K562 (cell line): ENCODE results near the gene RUNX1. TPM values are rescaled to one million over a fixed set of nuclear protein-coding genes. Genes with fewer than 3 reads are reported as not detected.

Experiments used
- ATAC-seq: fragments of 200-7000 bp; cut with Tn5 transposase; 3 replicates; pipeline ENCODE4 v1.9.1; 2020; ENCODE audit warnings: moderate library complexity
- BruUV-seq: library from RNA; stranded (reverse); fragments of 400-500 nt; replicated peaks from 2 replicates; lab custom pipeline; 2021; lab: Mats Ljungman, UMichigan
- CTCF ChIA-PET: fragments of 300-600 bp; formaldehyde crosslinking; extraction: SDS; loops from one replicate; lab custom pipeline; 2021; ENCODE audit warnings: low intra/inter-chr PET ratio; lab: Yijun Ruan, JAX
- POLR2A ChIA-PET: fragments of 300-600, 350-650 bp; sonication (Branson Sonifier 250); formaldehyde crosslinking; extraction: SDS; loops from one replicate; lab custom pipeline; 2021; ENCODE audit warnings: antibody characterized with exemption, inconsistent platforms; lab: Yijun Ruan, JAX
- DNase-seq, 4 experiments: peaks; one replicate each; pipeline versions ENCODE4 v3.0.0 to v3.0.0-alpha.2; 2011 to 2018; ENCODE audit warnings: low spot score in 3 of 4, mixed read lengths in 3 of 4; ENCODE audit errors: extremely low read depth in 1 of 4
- FAIRE-seq: peaks from 2 replicates; lab custom pipeline; 2011; peaks lifted over from hg19 to GRCh38; lab: Jason Lieb, UNC
- H2AFZ ChIP-seq: 2 replicates; pipeline ENCODE4 v1.6.0; 2011; ENCODE audit warnings: low read depth, low read length, control low read depth, inconsistent platforms
- H3K27ac ChIP-seq: fragments of 200-600 bp; 3 replicates; pipeline ENCODE4 v1.8.0; 2011; ENCODE audit warnings: low read depth, mild to moderate bottlenecking, control low read depth, inconsistent platforms, low read length, moderate library complexity, mixed read lengths; ENCODE audit errors: extremely low read depth
- H3K27me3 ChIP-seq, 2 experiments: fragments of 300-600 bp in 1 of 2; 2 replicates in 1 of 2; 3 replicates in 1 of 2; pipeline versions ENCODE4 v1.6.0 to v1.8.0; 2011; ENCODE audit warnings: inconsistent platforms in 2 of 2, low read length in 2 of 2, mild to moderate bottlenecking in 1 of 2, mixed read lengths in 1 of 2, moderate library complexity in 1 of 2; ENCODE audit not compliant: control insufficient read depth in 2 of 2, insufficient read depth in 2 of 2
- H3K36me3 ChIP-seq: fragments of 300-600 bp; 3 replicates; pipeline ENCODE4 v1.8.0; 2011; ENCODE audit warnings: mild to moderate bottlenecking, low read length, inconsistent platforms; ENCODE audit not compliant: control insufficient read depth, insufficient read depth
- H3K4me1 ChIP-seq, 2 experiments: fragments of 200-600 bp in 1 of 2; replicated peaks in 1 of 2; 2 replicates in 1 of 2; 3 replicates in 1 of 2; pipeline versions ENCODE4 v1.5.1 to v1.8.0; 2011; ENCODE audit warnings: inconsistent platforms in 2 of 2, low read length in 2 of 2, mild to moderate bottlenecking in 1 of 2, mixed read lengths in 1 of 2, moderate library complexity in 1 of 2; ENCODE audit not compliant: control insufficient read depth in 2 of 2, insufficient read depth in 2 of 2
- H3K4me2 ChIP-seq: 2 replicates; pipeline ENCODE4 v1.6.1; 2011; ENCODE audit warnings: low read length, control low read depth, inconsistent platforms, mixed read lengths; ENCODE audit not compliant: insufficient read depth
- H3K4me3 ChIP-seq: fragments of 200-600 bp; sonication (generic), shearing (Covaris generic); 2 replicates; pipeline ENCODE4 v1.5.1; 2016; ENCODE audit warnings: control low read depth, inconsistent platforms
- H3K79me2 ChIP-seq: fragments of 200-600 bp; 3 replicates; pipeline ENCODE4 v1.8.0; 2011; ENCODE audit warnings: low read length, inconsistent platforms; ENCODE audit not compliant: control insufficient read depth, insufficient read depth
- H3K9ac ChIP-seq, 2 experiments: 2 replicates each; pipeline versions ENCODE4 v1.6.0 to v1.6.1; 2011; ENCODE audit warnings: low read depth in 2 of 2, low read length in 2 of 2, control low read depth in 1 of 2, inconsistent platforms in 1 of 2, mild to moderate bottlenecking in 1 of 2, mixed read lengths in 1 of 2; ENCODE audit not compliant: insufficient read depth in 1 of 2
- H3K9me1 ChIP-seq: one replicate; pipeline ENCODE4 v1.6.0; 2011; ENCODE audit warnings: inconsistent platforms, mild to moderate bottlenecking, low read length, moderate library complexity; ENCODE audit not compliant: control insufficient read depth, insufficient read depth
- H3K9me3 ChIP-seq: replicated peaks from 2 replicates; pipeline ENCODE4 v1.5.1; 2011; ENCODE audit warnings: low read depth, low read length, inconsistent platforms; ENCODE audit not compliant: control insufficient read depth, insufficient read depth
- H4K20me1 ChIP-seq: replicated peaks from 2 replicates; pipeline ENCODE4 v1.6.1; 2011; ENCODE audit warnings: low read length, inconsistent platforms, mixed read lengths; ENCODE audit not compliant: control insufficient read depth, insufficient read depth
- IRF2 ChIP-seq: sonication (generic); formaldehyde crosslinking; IDR thresholded peaks from 2 replicates; pipeline ENCODE4 v1.8.1; 2022; ENCODE audit warnings: mild to moderate bottlenecking, missing genetic modification reagents
- ZNF76 ChIP-seq: fragments of 250-450 bp; sonication (Bioruptor Pico); IDR thresholded peaks from 2 replicates; pipeline ENCODE4 v1.4.0; 2020; ENCODE audit warnings: mild to moderate bottlenecking, moderate library complexity, borderline replicate concordance
- WGBS: fragments of 100-300 bp; shearing (Covaris generic); methylation state at CpG from one replicate; pipeline ENCODE4 v1.1.6; 2016; ENCODE audit warnings: low coverage, mixed read lengths; ENCODE audit not compliant: insufficient coverage; ENCODE audit errors: missing lambda C conversion rate; 5-methylcytosine and 5-hydroxymethylcytosine counted together
- in situ Hi-C: fragments of 300-500 bp; cut with MboI; formaldehyde crosslinking; loops from 4 replicates; pipeline ENCODE4 v1.15.0; 2018; ENCODE audit warnings: inconsistent platforms, mixed read lengths
- intact Hi-C: fragments of 100-400 bp; cut with micrococcal nuclease; formaldehyde crosslinking; loops from 2 replicates; pipeline ENCODE4 v1.14.2; 2022
- polyA plus RNA-seq, 8 experiments: library from polyadenylated mRNA; depleted of rRNA in 4 of 8; stranded (reverse) in 5 of 8; unstranded in 3 of 8; fragments of >200 nt; fragmentation: Nextera tagmentation in 2 of 8; fragmentation: Illumina TruSeq in 1 of 8; extraction: Ambion mirVana in 2 of 8; extraction: Trizol in 1 of 8; gene quantifications; 2 replicates each; pipeline versions ENCODE4 v1.2.1 to v1.2.3, GENCODE V29; 2011 to 2014; ENCODE audit warnings: inconsistent platforms in 1 of 8, missing spikeins in 1 of 8
- total RNA-seq, 7 experiments: library from RNA; depleted of rRNA in 6 of 7; stranded (reverse); fragments of >200 nt in 6 of 7; fragmentation: Illumina TruSeq in 2 of 7; extraction: Trizol in 2 of 7; gene quantifications; 2 replicates each; pipeline versions ENCODE4 v1.2.1 to v1.2.3, GENCODE V29; 2011 to 2021; ENCODE audit warnings: low replicate concordance in 1 of 7
- TF ChIP-seq, protein P1 (sequence below): fragments of 250-450 bp; sonication (Bioruptor Pico); IDR thresholded peaks from 2 replicates; pipeline ENCODE4 v1.8.0; 2022; ENCODE audit warnings: moderate library complexity, mild to moderate bottlenecking, inconsistent platforms

Gene RUNX1
- total and polyA plus RNA-seq, 9 of the 15 experiments (the other 6 are each of a cell fraction or from before 2014, with no cell fraction given) = 2.2 to 68.6 (median 17.8) TPM

DNA sequence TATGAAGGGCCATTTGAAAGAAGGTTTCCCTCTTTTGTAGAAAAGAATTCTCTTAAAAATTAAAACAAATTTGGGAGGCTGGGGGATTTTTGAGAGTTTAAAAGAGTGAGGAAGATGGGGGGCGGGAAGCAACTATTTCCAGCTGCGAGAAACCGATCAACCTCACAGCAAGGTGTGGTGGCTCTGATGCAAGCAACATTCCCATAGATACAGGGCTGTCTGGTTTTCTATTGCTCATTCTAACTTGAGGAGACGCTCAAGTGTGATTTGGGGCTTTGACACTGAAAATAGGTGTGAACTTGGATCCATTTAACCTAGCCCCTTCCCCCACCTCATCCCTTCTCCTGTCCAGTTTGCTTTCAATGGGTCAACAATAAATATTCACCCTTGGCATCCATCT lies 7.2 kb downstream of the RUNX1 start:
- FAIRE-seq (no peak), ATAC-seq (no peak)
- Histone ChIP-seq H3K4me3 (no peak overlapping the region), H3K4me1 (peaks cover 4 to 28% of the 10 kb centered on the region in 2 experiments; a peak in 4 of 5 replicates)
- in situ Hi-C loops = no loop called here
- CTCF ChIA-PET = no interaction called here
- WGBS = 79% methylated on average over 4 of the region's 4 CpGs
- TF ChIP-seq IRF2 (CRISPR knock-in tag) (no peak), ZNF76 (CRISPR knock-in tag) (no peak)
- TF ChIP-seq, all 486 proteins: peak for 0
- Histone ChIP-seq H3K27ac (no peak overlapping the region), H3K79me2 (peaks cover 12% of the 10 kb centered on the region), H2AFZ (no peak overlapping the region), H3K4me2 (no peak overlapping the region), H3K9me1 (no peaks in the 10 kb centered on the region), H3K9ac (no peak overlapping the region), H3K9me3 (no peaks in the 10 kb centered on the region), H4K20me1 (no peaks in the 10 kb centered on the region), H3K27me3 (no peaks in the 10 kb centered on the region; a peak in 1 of 5 replicates), H3K36me3 (peaks cover 5% of the 10 kb centered on the region; the same call in 1 of the 3 replicates)
- BruUV-seq = no TSS peak
- POLR2A ChIA-PET = interaction anchor here (0.5 to 0.7 kb wide), 2 partner anchors 78 to 312 kb away, joined by 3 read pairs; no protein-coding TSS in a partner anchor
- intact Hi-C loops = no loop called here
- DNase-seq = no peak

DNA sequence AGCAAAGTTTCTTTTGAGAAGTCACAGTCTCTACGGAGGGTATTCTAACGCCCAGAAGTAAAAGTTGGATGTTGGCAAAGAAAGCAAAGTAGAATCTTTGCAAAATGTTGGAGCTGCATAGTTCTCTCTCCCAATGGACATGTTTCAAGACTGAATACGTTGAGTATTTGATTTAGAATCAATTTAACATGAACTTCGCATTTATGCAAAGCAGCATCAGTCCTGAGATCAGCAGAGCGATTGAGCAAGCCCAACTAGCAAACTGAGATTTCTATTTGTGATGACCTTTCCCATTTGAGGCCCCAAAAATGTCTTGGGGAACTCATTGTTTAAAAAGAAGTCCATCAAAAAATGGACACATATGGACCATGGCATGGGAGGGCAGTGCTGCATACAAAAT lies 8.0 kb downstream of the RUNX1 start:
- Histone ChIP-seq H3K9ac (no peak overlapping the region), H3K4me2 (no peak overlapping the region)
- in situ Hi-C loops = no loop called here

More for the DNA sequence above, 8.0 kb downstream of the RUNX1 start:
- ChIA-PET CTCF (no interaction called here), POLR2A (no interaction called here)
- Histone ChIP-seq H3K27me3 (no peaks in the 10 kb centered on the region; a peak in 1 of 5 replicates), H3K27ac (no peak overlapping the region), H3K9me3 (no peaks in the 10 kb centered on the region), H3K4me3 (no peak overlapping the region), H3K9me1 (no peaks in the 10 kb centered on the region), H4K20me1 (no peaks in the 10 kb centered on the region), H2AFZ (no peak overlapping the region), H3K4me1 (peaks cover 4 to 26% of the 10 kb centered on the region in 2 experiments; a peak in 4 of 5 replicates), H3K79me2 (peaks cover 4% of the 10 kb centered on the region; the same call in 1 of the 3 replicates)
- no peak for ATAC-seq
- intact Hi-C loops = no loop called here
- no peak for FAIRE-seq
- 77% methylated on average over 5 of the region's 5 CpGs for WGBS
- DNase-seq = no peak
- no TSS peak for BruUV-seq
- TF ChIP-seq, protein P1, sequence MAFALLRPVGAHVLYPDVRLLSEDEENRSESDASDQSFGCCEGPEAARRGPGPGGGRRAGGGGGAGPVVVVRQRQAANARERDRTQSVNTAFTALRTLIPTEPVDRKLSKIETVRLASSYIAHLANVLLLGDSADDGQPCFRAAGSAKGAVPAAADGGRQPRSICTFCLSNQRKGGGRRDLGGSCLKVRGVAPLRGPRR (CRISPR knock-in tag) = no peak
- TF ChIP-seq, all 486 proteins: peak for 0
- H3K36me3 ChIP-seq = peaks cover 5% of the 10 kb centered on the region; the same call in 1 of the 3 replicates
